GM18870 (cell line): ENCODE measurements around the gene ARHGAP26.

ENCODE experiments used
- ATAC-seq: cut with Tn5 transposase; IDR thresholded peaks from one replicate; pipeline ENCODE4 v1.9.1; 2021; ENCODE audit warnings: moderate library complexity; ENCODE audit not compliant: unreplicated experiment

The ARHGAP26 gene

GRCh38 chr5:142827934-142828576 lies 57.9 kb downstream of the ARHGAP26 start:
- ATAC-seq = no peak

- no peak for ATAC-seq
These were observed 58.8 kb downstream of the ARHGAP26 start for GRCh38 chr5:142828797-142829535.

GRCh38 chr5:142829801-142830220 lies 59.6 kb downstream of the ARHGAP26 start:
- no peak for ATAC-seq

GRCh38 chr5:142830241-142831008 lies 60.2 kb downstream of the ARHGAP26 start:
- ATAC-seq = no peak

- no peak for ATAC-seq
These were observed 60.8 kb downstream of the ARHGAP26 start for GRCh38 chr5:142831009-142831383.

DNA sequence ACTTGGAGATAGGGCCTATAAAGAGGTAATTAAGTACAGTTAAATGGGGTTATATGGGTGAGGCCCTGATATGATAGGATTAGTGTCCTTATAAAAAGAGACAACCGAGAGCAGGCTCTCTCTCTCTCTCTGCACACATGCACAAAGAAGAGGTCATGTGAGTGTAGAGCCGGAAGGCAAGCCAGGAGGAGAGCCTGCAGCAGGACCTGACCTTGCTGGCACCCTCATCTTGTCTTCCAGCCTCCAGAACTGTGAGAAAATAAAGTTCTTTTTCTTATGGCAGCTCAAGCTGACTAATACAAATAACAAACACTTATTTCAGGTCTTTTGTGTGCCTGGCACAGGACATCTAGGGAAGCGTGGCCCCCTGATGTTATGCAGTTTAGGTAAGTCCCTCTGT lies 62.1 kb downstream of the ARHGAP26 start:
- no peak for ATAC-seq

GRCh38 chr5:142833517-142834449 lies 63.6 kb downstream of the ARHGAP26 start:
- no peak for ATAC-seq

GRCh38 chr5:142834504-142834903 lies 64.3 kb downstream of the ARHGAP26 start:
- ATAC-seq = no peak

GRCh38 chr5:142835540-142835939 lies 65.4 kb downstream of the ARHGAP26 start:
- ATAC-seq = no peak

DNA sequence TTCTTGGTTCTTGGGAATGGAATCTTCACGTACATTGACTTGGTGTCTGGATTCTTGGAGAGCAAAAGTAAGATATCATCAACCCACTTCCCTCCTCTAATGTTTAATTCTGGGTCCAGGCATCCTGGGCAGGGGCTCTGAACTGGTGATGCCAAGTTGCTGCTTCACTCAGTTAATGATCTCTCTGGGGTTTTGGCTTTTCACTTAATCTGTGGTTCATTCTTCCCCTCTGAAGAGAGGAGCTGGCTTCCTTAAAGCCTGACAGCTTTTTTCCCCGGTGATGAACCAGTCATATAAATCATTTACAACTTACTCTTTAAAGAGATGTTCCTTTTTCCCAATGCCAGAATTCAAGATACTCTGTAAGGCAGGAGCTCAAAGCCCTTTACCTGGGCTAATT lies 65.9 kb downstream of the ARHGAP26 start:
- ATAC-seq = no peak

GRCh38 chr5:142837081-142837725 lies 67.0 kb downstream of the ARHGAP26 start:
- no peak for ATAC-seq

DNA sequence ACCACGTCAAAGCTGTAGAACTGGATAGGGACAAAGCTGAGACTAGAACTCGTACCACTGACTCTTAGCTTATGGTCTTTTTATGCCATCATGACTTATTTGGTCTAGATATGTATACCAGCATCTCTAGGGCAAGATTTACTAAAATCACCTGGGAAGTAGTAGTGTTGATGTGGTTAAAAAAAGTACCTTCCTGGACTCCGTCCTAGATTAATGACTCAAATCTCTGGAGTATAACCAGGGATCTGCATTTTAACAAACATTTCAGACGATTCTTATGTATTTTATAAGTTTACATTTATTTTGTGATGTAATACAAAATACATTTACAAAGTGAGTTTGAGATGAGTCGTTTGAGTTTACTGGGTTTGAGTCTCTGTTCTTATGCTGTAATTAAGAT lies 68.7 kb downstream of the ARHGAP26 start:
- no peak for ATAC-seq

DNA sequence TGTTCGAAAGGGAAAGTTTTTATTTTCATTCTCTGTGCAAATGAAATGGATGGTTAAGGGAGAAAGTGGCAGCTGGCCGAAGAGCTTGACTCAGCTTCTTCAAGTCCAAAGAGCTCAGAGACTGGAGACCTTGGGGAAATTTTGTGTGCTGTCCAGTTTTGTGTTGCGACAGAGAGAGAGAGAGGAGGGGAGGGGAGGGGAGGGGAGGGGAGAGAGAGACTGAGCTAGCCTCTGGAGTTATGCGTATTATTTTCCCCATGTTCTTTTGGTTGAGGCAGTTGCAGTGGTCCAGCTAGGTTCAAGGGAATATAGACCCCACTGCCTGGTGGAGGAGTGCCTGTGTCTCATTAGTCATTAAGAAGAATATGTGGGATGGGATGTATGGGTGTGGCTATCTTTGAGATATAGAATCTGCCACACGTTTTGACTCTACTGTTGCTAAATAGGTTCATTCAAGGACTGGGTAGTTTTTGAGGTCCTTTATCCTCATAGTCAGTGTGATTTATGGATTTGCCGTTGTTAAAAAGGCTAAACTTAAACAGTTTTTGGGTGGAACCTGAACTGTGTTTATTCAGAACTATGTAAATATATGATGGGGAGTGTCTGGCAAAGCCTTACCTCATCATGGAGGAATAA lies 69.7 kb downstream of the ARHGAP26 start:
- no peak for ATAC-seq

GRCh38 chr5:142840575-142840974 lies 70.4 kb downstream of the ARHGAP26 start:
- ATAC-seq = no peak

DNA sequence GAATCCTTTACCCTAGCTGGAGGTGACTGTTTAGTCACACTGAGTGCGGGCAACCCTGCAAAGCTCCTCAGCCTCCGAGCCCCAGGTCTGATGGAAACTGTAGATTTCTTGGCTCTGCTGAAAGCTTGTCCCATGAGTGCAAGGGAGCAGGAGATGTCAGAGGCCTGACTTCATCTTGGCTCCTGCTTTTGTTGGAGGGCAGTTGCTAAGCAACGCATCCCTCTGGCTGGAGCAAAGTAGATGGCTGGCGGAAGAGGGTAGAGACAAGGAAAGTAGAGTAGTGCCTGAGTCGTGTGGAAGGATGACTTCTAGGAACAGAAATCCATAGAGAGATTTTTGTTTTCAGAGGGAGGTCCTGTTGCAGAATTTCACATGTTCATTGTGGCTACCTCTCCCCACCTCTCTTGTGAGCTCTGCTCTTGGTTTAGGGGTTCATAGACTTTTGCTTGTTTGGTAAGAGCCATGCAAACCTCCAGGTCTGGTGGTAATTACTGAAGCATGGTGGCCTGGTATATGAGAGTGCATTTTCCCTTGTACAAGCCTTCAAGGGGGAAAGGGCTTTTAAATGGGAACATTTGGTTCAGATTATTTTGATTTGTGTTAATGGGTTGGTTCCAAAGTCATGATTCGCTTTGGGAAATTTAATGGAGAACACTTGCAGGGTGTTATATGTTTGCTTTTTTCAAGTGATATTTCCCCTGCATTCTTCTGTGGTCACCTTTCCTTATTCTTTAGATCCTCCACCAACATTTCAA lies 71.5 kb downstream of the ARHGAP26 start:
- no peak for ATAC-seq

GRCh38 chr5:142842994-142843905 lies 73.1 kb downstream of the ARHGAP26 start:
- no peak for ATAC-seq

DNA sequence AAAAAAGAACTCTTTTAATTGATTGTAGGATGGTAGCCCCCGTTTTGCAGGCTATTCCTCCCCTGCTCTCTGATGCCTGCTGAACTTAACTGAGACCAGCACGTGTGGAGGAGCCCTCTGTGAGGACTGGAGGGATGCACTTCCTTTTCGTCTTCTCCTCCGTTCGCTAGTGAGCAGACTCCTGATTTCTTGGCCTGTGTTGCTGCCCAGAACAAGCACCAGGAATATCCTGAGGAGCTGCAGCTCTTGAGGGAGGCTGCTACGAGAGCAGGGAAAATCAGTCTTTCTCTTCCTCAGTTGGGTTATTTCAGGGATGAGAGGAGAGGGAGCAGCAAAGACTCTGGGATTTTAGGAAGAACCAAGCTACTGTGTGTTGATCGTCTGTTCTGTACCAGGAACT lies 74.7 kb downstream of the ARHGAP26 start:
- ATAC-seq = no peak

- no peak for ATAC-seq
These were observed 75.3 kb downstream of the ARHGAP26 start for GRCh38 chr5:142845402-142845921.
